GM19099 (cell line): ENCODE results near the gene ISCA1.

ENCODE experiments used
- POLR2A ChIP-seq: IDR thresholded peaks from 3 replicates; pipeline ENCODE4 v1.6.1; 2011; ENCODE audit warnings: low read depth; ENCODE audit not compliant: insufficient read length; ENCODE audit errors: extremely low read depth

Gene ISCA1

GRCh38 chr9:86282077-86282978 is at the start of gene ISCA1:
TSS of gene ISCA1 (minus strand) at chr9:86282538. CDS start at chr9:86282458, 80 bp downstream.
- TF ChIP-seq POLR2A: peak; percentile 71

- no peak for TF ChIP-seq POLR2A
Measured at GRCh38 chr9:86330186-86330585, 47.8 kb upstream of the ISCA1 start.

- no peak for TF ChIP-seq POLR2A
Measured at GRCh38 chr9:86329649-86330048, 47.3 kb upstream of the ISCA1 start.

- TF ChIP-seq POLR2A: no peak
Measured at GRCh38 chr9:86328156-86328555, 45.8 kb upstream of the ISCA1 start.

- no peak for TF ChIP-seq POLR2A
Measured at GRCh38 chr9:86326536-86326935, 44.2 kb upstream of the ISCA1 start.

- no peak for TF ChIP-seq POLR2A
Measured at GRCh38 chr9:86324901-86325300, 42.6 kb upstream of the ISCA1 start.

GRCh38 chr9:86324308-86324707 is 42.0 kb upstream of the ISCA1 start:
- no peak for TF ChIP-seq POLR2A

GRCh38 chr9:86322973-86323644 is 40.8 kb upstream of the ISCA1 start:
- no peak for TF ChIP-seq POLR2A

GRCh38 chr9:86321373-86321772 is 39.0 kb upstream of the ISCA1 start:
- no peak for TF ChIP-seq POLR2A

- TF ChIP-seq POLR2A: no peak
Measured at GRCh38 chr9:86318187-86318586, 35.8 kb upstream of the ISCA1 start.

GRCh38 chr9:86315078-86315477 is 32.7 kb upstream of the ISCA1 start:
- no peak for TF ChIP-seq POLR2A

GRCh38 chr9:86308687-86309086 is 26.3 kb upstream of the ISCA1 start:
- no peak for TF ChIP-seq POLR2A

GRCh38 chr9:86304236-86304730 is 21.9 kb upstream of the ISCA1 start:
- TF ChIP-seq POLR2A: no peak

GRCh38 chr9:86303316-86303975 is 21.1 kb upstream of the ISCA1 start:
- TF ChIP-seq POLR2A: no peak

- no peak for TF ChIP-seq POLR2A
Measured at GRCh38 chr9:86301686-86302085, 19.3 kb upstream of the ISCA1 start.
